Hepatocyte (in vitro differentiated cells): ENCODE measurements around the gene ANAPC2. TPM values are rescaled to one million over a fixed set of nuclear protein-coding genes. Genes with fewer than 3 reads are reported as not detected.

Experiments used
- DNase-seq: peaks from one replicate; pipeline ENCODE4 v3.0.0-alpha.2; 2016; ENCODE audit warnings: low spot score
- H2AFZ ChIP-seq: fragments of 200-600 bp; sonication (generic); 2 replicates; pipeline ENCODE4 v1.6.0; 2016; ENCODE audit warnings: antibody characterized with exemption, mild to moderate bottlenecking
- H3K27ac ChIP-seq: fragments of 200-600 bp; sonication (generic); 2 replicates; pipeline ENCODE4 v1.5.1; 2016; ENCODE audit warnings: mild to moderate bottlenecking
- H3K27me3 ChIP-seq: fragments of 200-600 bp; sonication (generic); 2 replicates; pipeline ENCODE4 v1.6.1; 2016
- H3K36me3 ChIP-seq: fragments of 200-600 bp; sonication (generic); replicated peaks from 2 replicates; pipeline ENCODE4 v1.5.1; 2016; ENCODE audit warnings: low read depth; ENCODE audit not compliant: insufficient read depth
- H3K4me1 ChIP-seq: fragments of 200-600 bp; sonication (generic); 2 replicates; pipeline ENCODE4 v1.5.1; 2016; ENCODE audit warnings: mild to moderate bottlenecking, moderate library complexity; ENCODE audit not compliant: insufficient read depth
- H3K4me2 ChIP-seq: fragments of 200-600 bp; sonication (generic); 2 replicates; pipeline ENCODE4 v1.6.0; 2016
- H3K4me3 ChIP-seq: fragments of 200-600 bp; sonication (generic); 2 replicates; pipeline ENCODE4 v1.5.1; 2016; ENCODE audit warnings: mild to moderate bottlenecking
- H3K79me2 ChIP-seq: fragments of 200-600 bp; sonication (generic); 2 replicates; pipeline ENCODE4 v1.6.0; 2017; ENCODE audit warnings: mild to moderate bottlenecking
- H3K9me2 ChIP-seq: fragments of 200-600 bp; sonication (generic); replicated peaks from 2 replicates; pipeline ENCODE4 v1.6.0; 2017; ENCODE audit warnings: mild to moderate bottlenecking; ENCODE audit not compliant: insufficient read depth
- H3K9me3 ChIP-seq: fragments of 200-600 bp; sonication (generic); 2 replicates; pipeline ENCODE4 v1.5.1; 2016; ENCODE audit warnings: low read depth, mild to moderate bottlenecking
- H4K20me1 ChIP-seq: fragments of 200-600 bp; sonication (generic); 2 replicates; pipeline ENCODE4 v1.6.0; 2016; ENCODE audit warnings: mild to moderate bottlenecking; ENCODE audit not compliant: insufficient read depth, poor library complexity, severe bottlenecking
- CTCF ChIP-seq: fragments of 200-600 bp; sonication (generic); IDR thresholded peaks from 2 replicates; pipeline ENCODE4 v1.5.1; 2016; ENCODE audit warnings: antibody characterized with exemption, mild to moderate bottlenecking; ENCODE audit not compliant: poor library complexity
- EZH2 ChIP-seq: fragments of 200-600 bp; sonication (generic); IDR thresholded peaks from 2 replicates; pipeline ENCODE4 v1.6.1; 2016; ENCODE audit warnings: antibody characterized with exemption, mild to moderate bottlenecking, borderline replicate concordance
- EZH2phosphoT487 ChIP-seq: fragments of 200-600 bp; sonication (generic); IDR thresholded peaks from one replicate; pipeline ENCODE4 v1.6.1; 2018; ENCODE audit warnings: antibody characterized with exemption, mild to moderate bottlenecking, low read depth, moderate library complexity; ENCODE audit not compliant: unreplicated experiment, severe bottlenecking
- WGBS: methylation state at CpG from one replicate; pipeline ENCODE4 v1.1.6; 2016; ENCODE audit warnings: low lambda C conversion rate; ENCODE audit errors: missing lambda C conversion rate; 5-methylcytosine and 5-hydroxymethylcytosine counted together
- polyA plus RNA-seq: library from polyadenylated mRNA; unstranded; fragments of >200 nt; fragmentation: Nextera tagmentation; extraction: Ambion mirVana; gene quantifications from 2 replicates; pipeline ENCODE4 v1.2.1, GENCODE V29; 2016
- total RNA-seq: library from RNA; depleted of rRNA; stranded (reverse); fragments of >200 nt; gene quantifications from 2 replicates; pipeline ENCODE4 v1.2.3, GENCODE V29; 2014

The ANAPC2 gene
- total and polyA plus RNA-seq, 2 experiments from 2014 or later: 12.2 to 21.3 TPM

- 81% methylated on average over 18 of the region's 21 CpGs for WGBS
- no peak overlapping the region for H3K4me3 ChIP-seq
- DNase-seq: peak; percentile 65
These were observed 7.3 kb upstream of the ANAPC2 start for GRCh38 chr9:137195525-137196220.

GRCh38 chr9:137194909-137195308 lies 6.5 kb upstream of the ANAPC2 start:
- Histone ChIP-seq H3K4me2 (peak overlapping the region; percentile 99), H3K36me3 (no peaks in the 10 kb centered on the region), H4K20me1 (peaks cover 73% of the 10 kb centered on the region), H3K9me3 (no peaks in the 10 kb centered on the region), H3K4me3 (no peak overlapping the region), H3K27me3 (no peaks in the 10 kb centered on the region), H3K4me1 (peaks cover 52% of the 10 kb centered on the region), H2AFZ (no peak overlapping the region), H3K79me2 (peaks cover 99% of the 10 kb centered on the region), H3K27ac (peak overlapping the region; percentile 58), H3K9me2 (no peaks in the 10 kb centered on the region)
- DNase-seq: peak; percentile 38
- WGBS: 78% methylated on average over 9 of the region's 10 CpGs
- TF ChIP-seq EZH2 (no peak), EZH2phosphoT487 (no peak), CTCF (no peak)

More at GRCh38 chr9:137195525-137196220, 7.3 kb upstream of the ANAPC2 start:
- Histone ChIP-seq H3K36me3 (no peaks in the 10 kb centered on the region), H3K27ac (peak overlapping the region; percentile 58), H3K27me3 (no peaks in the 10 kb centered on the region), H3K9me3 (no peaks in the 10 kb centered on the region), H3K79me2 (peaks cover 91% of the 10 kb centered on the region), H3K4me2 (peak overlapping the region; percentile 99), H3K9me2 (no peaks in the 10 kb centered on the region), H2AFZ (no peak overlapping the region), H3K4me1 (peaks cover 44% of the 10 kb centered on the region), H4K20me1 (peaks cover 65% of the 10 kb centered on the region)
- no peak for TF ChIP-seq EZH2phosphoT487
- no peak for TF ChIP-seq CTCF
- TF ChIP-seq EZH2: no peak

GRCh38 chr9:137194388-137194787 lies 6.0 kb upstream of the ANAPC2 start:
- no peak for TF ChIP-seq EZH2
- TF ChIP-seq EZH2phosphoT487: no peak
- TF ChIP-seq CTCF: no peak
- no peaks in the 10 kb centered on the region for H3K9me2 ChIP-seq
- 83% methylated on average over 13 of the region's 16 CpGs for WGBS
- H3K4me1 ChIP-seq: peaks cover 53% of the 10 kb centered on the region
- no peak overlapping the region for H2AFZ ChIP-seq
- H3K4me2 ChIP-seq: peak overlapping the region; percentile 99
- DNase-seq: peak; percentile 65
- H3K27ac ChIP-seq: peak overlapping the region; percentile 58
- H3K4me3 ChIP-seq: no peak overlapping the region
- H3K36me3 ChIP-seq: no peaks in the 10 kb centered on the region
- H4K20me1 ChIP-seq: peaks cover 73% of the 10 kb centered on the region
- H3K79me2 ChIP-seq: peaks cover 99% of the 10 kb centered on the region
- H3K27me3 ChIP-seq: no peaks in the 10 kb centered on the region
- H3K9me3 ChIP-seq: no peaks in the 10 kb centered on the region
